Measurements from ENCODE around the gene TMEM123.

Gene TMEM123

DNA sequence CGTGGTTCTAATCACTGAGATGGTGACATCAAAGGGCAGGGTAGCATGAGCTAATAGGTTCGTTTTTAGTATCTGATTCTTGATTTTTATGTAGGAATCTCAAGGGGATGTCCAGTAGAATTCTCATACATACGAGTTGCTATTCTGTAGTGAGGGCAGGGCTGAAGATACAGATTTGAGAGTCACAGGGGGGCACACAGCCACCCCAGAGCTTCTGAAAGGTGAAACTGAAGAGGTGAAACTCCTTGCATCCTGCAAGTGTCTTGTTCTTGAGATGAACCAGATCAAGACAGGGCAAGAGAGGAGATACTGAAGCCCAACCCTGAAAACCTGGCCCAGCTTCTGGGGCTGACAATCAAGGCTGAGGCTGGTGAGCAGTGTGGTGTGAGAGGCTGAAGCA lies 35.6 kb upstream of the TMEM123 start:
- no peaks in the 10 kb centered on the region for H3K9me3 ChIP-seq (ENCODE audit: control insufficient read depth in 2 of 2, low read length in 2 of 2)
- no peak overlapping the region for H3K9ac ChIP-seq (ENCODE audit: low read length in 2 of 2)

DNA sequence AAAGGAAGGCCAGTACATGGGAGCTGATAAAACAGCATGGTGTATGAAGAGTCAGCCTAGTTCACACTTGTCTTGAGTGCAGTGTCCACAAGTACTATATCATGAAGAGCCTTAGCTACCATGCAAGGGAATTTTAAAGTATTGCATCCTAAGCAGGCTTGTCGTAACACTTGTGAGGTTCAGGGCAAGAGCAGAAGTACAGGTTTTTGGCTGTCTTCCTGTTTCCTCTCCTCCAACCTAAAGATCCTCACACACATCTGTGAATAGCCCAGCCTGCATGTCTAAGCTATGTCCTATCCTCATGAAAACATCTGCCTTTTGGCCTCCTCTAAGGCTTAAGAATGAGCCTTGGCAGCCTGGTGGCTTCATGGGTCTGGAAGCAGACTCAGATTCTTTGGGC lies 34.6 kb upstream of the TMEM123 start:
- H3K9ac ChIP-seq (ENCODE audit: low read length in 2 of 2) = no peak overlapping the region
- no peaks in the 10 kb centered on the region for H3K4me1 ChIP-seq (ENCODE audit: control insufficient read depth, insufficient read depth, low read length)
- no peaks in the 10 kb centered on the region for H3K36me3 ChIP-seq (ENCODE audit: control insufficient read depth in 2 of 2, insufficient read depth in 2 of 2, low read length in 2 of 2)
- H3K9me3 ChIP-seq (ENCODE audit: control insufficient read depth in 2 of 2, low read length in 2 of 2) = no peaks in the 10 kb centered on the region
- H3K27me3 ChIP-seq (ENCODE audit: control insufficient read depth in 1 of 2, insufficient read depth in 2 of 2, low read length in 2 of 2) = no peaks in the 10 kb centered on the region
- H3K4me3 ChIP-seq (ENCODE audit: low read length in 2 of 2) = no peak overlapping the region
- H3K27ac ChIP-seq (ENCODE audit: low read length) = no peak overlapping the region

More for the DNA sequence above, 35.6 kb upstream of the TMEM123 start:
- Histone ChIP-seq H3K4me1 (ENCODE audit: control insufficient read depth, insufficient read depth, low read length) (no peaks in the 10 kb centered on the region), H3K27ac (ENCODE audit: low read length) (no peak overlapping the region), H3K36me3 (ENCODE audit: control insufficient read depth in 2 of 2, insufficient read depth in 2 of 2, low read length in 2 of 2) (no peaks in the 10 kb centered on the region), H3K27me3 (ENCODE audit: control insufficient read depth in 1 of 2, insufficient read depth in 2 of 2, low read length in 2 of 2) (no peaks in the 10 kb centered on the region), H3K4me3 (ENCODE audit: low read length in 2 of 2) (no peak overlapping the region)

GRCh38 chr11:102486584-102486983 lies 34.0 kb upstream of the TMEM123 start:
- no peaks in the 10 kb centered on the region for H3K27me3 ChIP-seq (ENCODE audit: control insufficient read depth in 1 of 2, insufficient read depth in 2 of 2, low read length in 2 of 2)
- no peaks in the 10 kb centered on the region for H3K9me3 ChIP-seq (ENCODE audit: control insufficient read depth in 2 of 2, low read length in 2 of 2)
- H3K4me3 ChIP-seq (ENCODE audit: low read length in 2 of 2) = no peak overlapping the region
- H3K9ac ChIP-seq (ENCODE audit: low read length in 2 of 2) = no peak overlapping the region
- H3K36me3 ChIP-seq (ENCODE audit: control insufficient read depth in 2 of 2, insufficient read depth in 2 of 2, low read length in 2 of 2) = no peaks in the 10 kb centered on the region
- H3K27ac ChIP-seq (ENCODE audit: low read length) = no peak overlapping the region
- no peaks in the 10 kb centered on the region for H3K4me1 ChIP-seq (ENCODE audit: control insufficient read depth, insufficient read depth, low read length)

DNA sequence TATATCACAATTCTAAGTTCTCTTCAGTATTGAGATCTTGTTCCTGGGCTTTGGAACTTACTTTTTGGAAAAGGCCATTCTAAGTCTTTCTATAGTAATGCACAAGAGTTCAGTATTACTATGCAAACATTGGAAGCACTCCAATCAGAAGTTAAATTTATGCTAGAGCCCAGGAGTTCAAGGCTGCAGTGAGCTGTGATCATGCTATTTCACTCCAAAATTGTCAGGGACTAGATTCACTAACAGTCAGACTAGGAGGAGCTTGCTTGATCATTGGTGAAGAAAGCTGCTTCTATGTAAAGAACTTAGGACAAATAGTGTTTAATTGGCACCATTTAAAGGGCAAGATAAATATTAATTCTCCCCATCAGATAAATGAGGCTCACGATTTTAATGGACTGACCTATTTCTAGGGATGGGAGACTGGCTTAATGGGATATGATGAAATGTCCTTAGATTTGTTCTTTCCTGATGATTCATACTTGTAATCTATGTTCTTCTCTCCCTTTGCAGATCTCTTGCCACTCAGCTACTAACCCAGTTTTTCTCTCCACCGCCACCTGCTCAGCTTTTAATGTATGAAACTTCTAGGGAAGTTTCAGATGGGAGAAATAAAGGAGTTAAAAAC lies 32.6 kb upstream of the TMEM123 start:
- no peaks in the 10 kb centered on the region for H3K27me3 ChIP-seq (ENCODE audit: control insufficient read depth in 1 of 2, insufficient read depth in 2 of 2, low read length in 2 of 2)
- H3K9ac ChIP-seq (ENCODE audit: low read length in 2 of 2) = no peak overlapping the region
- no peaks in the 10 kb centered on the region for H3K4me1 ChIP-seq (ENCODE audit: control insufficient read depth, insufficient read depth, low read length)
- H3K27ac ChIP-seq (ENCODE audit: low read length) = no peak overlapping the region
- no peaks in the 10 kb centered on the region for H3K36me3 ChIP-seq (ENCODE audit: control insufficient read depth in 2 of 2, insufficient read depth in 2 of 2, low read length in 2 of 2)
- H3K9me3 ChIP-seq (ENCODE audit: control insufficient read depth in 2 of 2, low read length in 2 of 2) = no peaks in the 10 kb centered on the region
- no peak overlapping the region for H3K4me3 ChIP-seq (ENCODE audit: low read length in 2 of 2)

DNA sequence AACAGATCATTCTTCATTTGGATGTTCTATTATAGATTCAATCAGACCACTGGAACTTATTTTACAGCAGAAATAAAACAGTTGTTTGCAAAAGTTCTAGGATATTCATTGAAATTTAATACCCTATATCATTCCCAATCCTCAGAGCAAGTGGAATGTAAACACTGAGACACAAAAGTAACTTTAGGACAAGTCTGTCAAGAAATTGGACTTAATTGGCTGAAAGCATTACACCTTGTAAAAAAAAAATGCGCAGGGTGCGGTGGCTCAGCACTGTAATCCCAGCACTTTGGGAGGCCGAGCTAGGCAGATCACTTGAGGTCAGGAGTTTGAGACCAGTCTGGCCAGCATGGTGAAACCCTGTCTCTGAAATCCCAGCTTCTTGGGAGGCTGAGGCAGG lies 29.9 kb upstream of the TMEM123 start:
- Histone ChIP-seq H3K9ac (ENCODE audit: low read length in 2 of 2) (no peak overlapping the region), H3K27me3 (ENCODE audit: control insufficient read depth in 1 of 2, insufficient read depth in 2 of 2, low read length in 2 of 2) (no peaks in the 10 kb centered on the region), H3K9me3 (ENCODE audit: control insufficient read depth in 2 of 2, low read length in 2 of 2) (no peaks in the 10 kb centered on the region), H3K27ac (ENCODE audit: low read length) (no peak overlapping the region), H3K4me3 (ENCODE audit: low read length in 2 of 2) (no peak overlapping the region), H3K4me1 (ENCODE audit: control insufficient read depth, insufficient read depth, low read length) (no peaks in the 10 kb centered on the region), H3K36me3 (ENCODE audit: control insufficient read depth in 2 of 2, insufficient read depth in 2 of 2, low read length in 2 of 2) (no peaks in the 10 kb centered on the region)

- Histone ChIP-seq H3K4me3 (ENCODE audit: low read length in 2 of 2) (no peak overlapping the region), H3K4me1 (ENCODE audit: control insufficient read depth, insufficient read depth, low read length) (no peaks in the 10 kb centered on the region), H3K36me3 (ENCODE audit: control insufficient read depth in 2 of 2, insufficient read depth in 2 of 2, low read length in 2 of 2) (no peaks in the 10 kb centered on the region), H3K9ac (ENCODE audit: low read length in 2 of 2) (no peak overlapping the region), H3K27me3 (ENCODE audit: control insufficient read depth in 1 of 2, insufficient read depth in 2 of 2, low read length in 2 of 2) (no peaks in the 10 kb centered on the region), H3K9me3 (ENCODE audit: control insufficient read depth in 2 of 2, low read length in 2 of 2) (no peaks in the 10 kb centered on the region), H3K27ac (ENCODE audit: low read length) (no peak overlapping the region)
These were observed 27.2 kb upstream of the TMEM123 start for GRCh38 chr11:102479733-102480132.

DNA sequence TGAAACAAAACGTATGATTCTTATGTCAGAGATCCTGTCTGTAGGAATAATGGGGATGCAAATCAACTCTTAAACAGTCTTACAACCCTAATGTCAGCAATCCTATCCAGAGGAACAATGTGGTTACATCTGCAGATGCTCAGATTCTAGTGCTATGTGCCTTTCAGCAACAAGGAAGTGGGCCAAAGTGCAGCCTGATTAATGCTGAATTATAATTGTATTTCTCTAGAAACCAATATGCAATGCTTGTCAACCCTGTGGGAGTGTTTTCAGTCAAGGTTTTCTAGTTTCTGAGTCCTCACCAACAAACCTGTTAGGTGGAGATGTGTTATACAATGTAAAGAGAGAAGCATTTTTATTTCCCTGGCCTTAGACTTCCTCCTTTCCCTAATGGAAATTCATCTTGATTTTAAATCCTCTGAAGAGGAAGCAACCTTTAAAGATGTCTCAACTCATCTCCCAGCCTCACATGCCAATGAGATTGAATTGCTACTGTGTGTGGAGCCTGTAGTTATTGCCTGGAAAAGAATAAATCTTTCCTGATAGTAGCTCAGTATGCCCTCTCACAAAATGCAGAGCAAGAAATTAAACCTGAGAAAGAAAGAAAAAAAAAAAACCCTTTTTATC lies 26.2 kb upstream of the TMEM123 start:
- Histone ChIP-seq H3K36me3 (ENCODE audit: control insufficient read depth in 2 of 2, insufficient read depth in 2 of 2, low read length in 2 of 2) (no peaks in the 10 kb centered on the region), H3K27ac (ENCODE audit: low read length) (no peak overlapping the region), H3K4me3 (ENCODE audit: low read length in 2 of 2) (no peak overlapping the region), H3K9ac (ENCODE audit: low read length in 2 of 2) (no peak overlapping the region), H3K27me3 (ENCODE audit: control insufficient read depth in 1 of 2, insufficient read depth in 2 of 2, low read length in 2 of 2) (no peaks in the 10 kb centered on the region), H3K4me1 (ENCODE audit: control insufficient read depth, insufficient read depth, low read length) (peaks cover under 1% of the 10 kb centered on the region), H3K9me3 (ENCODE audit: control insufficient read depth in 2 of 2, low read length in 2 of 2) (no peaks in the 10 kb centered on the region)

DNA sequence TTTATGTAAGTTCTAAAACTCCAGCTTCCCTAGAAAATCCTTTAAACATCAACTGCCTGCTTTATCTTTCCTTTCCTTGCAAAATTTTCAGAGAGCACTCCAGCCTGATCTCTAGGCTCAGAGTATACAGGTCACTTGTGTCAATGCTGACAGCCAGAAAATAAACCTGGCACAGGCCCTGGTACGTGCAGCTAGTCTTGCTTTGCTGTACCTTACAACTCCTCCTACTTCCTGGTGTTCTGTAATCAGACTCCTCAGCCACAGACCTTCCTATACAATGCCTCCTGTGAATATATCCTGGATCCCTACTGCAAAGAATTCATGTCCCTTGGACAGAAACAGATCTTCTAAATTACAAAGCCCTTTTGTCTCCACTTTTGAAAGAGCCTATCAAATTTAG lies 24.2 kb upstream of the TMEM123 start:
- no peaks in the 10 kb centered on the region for H3K9me3 ChIP-seq (ENCODE audit: control insufficient read depth in 2 of 2, low read length in 2 of 2)
- H3K9ac ChIP-seq (ENCODE audit: low read length in 2 of 2) = no peak overlapping the region
- no peaks in the 10 kb centered on the region for H3K27me3 ChIP-seq (ENCODE audit: control insufficient read depth in 1 of 2, insufficient read depth in 2 of 2, low read length in 2 of 2)
- no peak overlapping the region for H3K4me3 ChIP-seq (ENCODE audit: low read length in 2 of 2)
- peaks cover 3% of the 10 kb centered on the region for H3K4me1 ChIP-seq (ENCODE audit: control insufficient read depth, insufficient read depth, low read length)
- H3K27ac ChIP-seq (ENCODE audit: low read length) = no peak overlapping the region
- no peaks in the 10 kb centered on the region for H3K36me3 ChIP-seq (ENCODE audit: control insufficient read depth in 2 of 2, insufficient read depth in 2 of 2, low read length in 2 of 2)

- H3K9me3 ChIP-seq (ENCODE audit: control insufficient read depth in 2 of 2, low read length in 2 of 2) = no peaks in the 10 kb centered on the region
- H3K27ac ChIP-seq (ENCODE audit: low read length) = no peak overlapping the region
- H3K4me3 ChIP-seq (ENCODE audit: low read length in 2 of 2) = no peak overlapping the region
- H3K4me1 ChIP-seq (ENCODE audit: control insufficient read depth, insufficient read depth, low read length) = peaks cover 3% of the 10 kb centered on the region
- no peaks in the 10 kb centered on the region for H3K36me3 ChIP-seq (ENCODE audit: control insufficient read depth in 2 of 2, insufficient read depth in 2 of 2, low read length in 2 of 2)
- no peaks in the 10 kb centered on the region for H3K27me3 ChIP-seq (ENCODE audit: control insufficient read depth in 1 of 2, insufficient read depth in 2 of 2, low read length in 2 of 2)
- H3K9ac ChIP-seq (ENCODE audit: low read length in 2 of 2) = no peak overlapping the region
These were observed 23.5 kb upstream of the TMEM123 start for GRCh38 chr11:102476069-102476468.

DNA sequence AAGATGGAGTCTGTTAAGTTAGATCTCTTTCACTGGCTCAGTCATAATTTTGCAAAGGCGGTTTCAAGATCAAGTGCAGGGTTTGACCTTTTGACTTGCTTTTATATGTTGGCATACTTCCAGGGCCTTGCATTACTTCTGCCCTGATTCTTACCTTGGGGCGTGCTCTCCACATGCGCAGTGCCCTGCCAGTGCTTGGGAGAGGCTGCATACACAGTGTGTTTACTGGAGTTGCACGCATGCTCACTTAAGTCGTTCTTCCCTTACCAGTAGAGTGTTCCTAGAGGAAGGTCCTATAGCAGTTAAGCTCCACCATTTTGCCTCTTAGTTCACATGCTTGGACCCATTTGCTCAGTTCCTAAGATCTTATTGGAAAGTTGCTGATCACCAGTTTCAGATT lies 21.0 kb upstream of the TMEM123 start:
- Histone ChIP-seq H3K9ac (ENCODE audit: low read length in 2 of 2) (no peak overlapping the region), H3K9me3 (ENCODE audit: control insufficient read depth in 2 of 2, low read length in 2 of 2) (no peaks in the 10 kb centered on the region), H3K36me3 (ENCODE audit: control insufficient read depth in 2 of 2, insufficient read depth in 2 of 2, low read length in 2 of 2) (no peaks in the 10 kb centered on the region), H3K27me3 (ENCODE audit: control insufficient read depth in 1 of 2, insufficient read depth in 2 of 2, low read length in 2 of 2) (no peaks in the 10 kb centered on the region), H3K4me1 (ENCODE audit: control insufficient read depth, insufficient read depth, low read length) (peaks cover 11% of the 10 kb centered on the region), H3K27ac (ENCODE audit: low read length) (no peak overlapping the region), H3K4me3 (ENCODE audit: low read length in 2 of 2) (no peak overlapping the region)

DNA sequence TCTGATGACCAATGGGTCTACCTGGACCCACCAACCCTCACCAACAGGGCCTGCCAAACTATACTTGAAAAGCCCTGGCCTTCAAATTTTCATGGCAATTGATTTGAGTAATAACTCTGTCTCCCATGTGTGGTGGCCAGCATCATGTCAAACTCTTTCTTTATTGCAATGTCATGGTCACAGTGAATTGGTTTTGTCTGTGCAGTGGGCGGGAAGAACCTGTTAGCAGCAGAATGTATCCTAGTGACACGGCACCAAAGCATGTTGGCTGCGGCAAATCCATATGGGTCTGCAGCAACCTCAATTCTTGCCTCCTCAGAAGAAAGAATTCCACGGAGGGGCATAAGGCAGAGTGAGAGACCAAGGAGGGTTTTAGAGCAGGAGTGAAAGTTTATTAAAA lies 19.6 kb upstream of the TMEM123 start:
- Histone ChIP-seq H3K4me3 (ENCODE audit: low read length in 2 of 2) (no peak overlapping the region), H3K36me3 (ENCODE audit: control insufficient read depth in 2 of 2, insufficient read depth in 2 of 2, low read length in 2 of 2) (no peaks in the 10 kb centered on the region), H3K9me3 (ENCODE audit: control insufficient read depth in 2 of 2, low read length in 2 of 2) (no peaks in the 10 kb centered on the region), H3K9ac (ENCODE audit: low read length in 2 of 2) (no peak overlapping the region), H3K27me3 (ENCODE audit: control insufficient read depth in 1 of 2, insufficient read depth in 2 of 2, low read length in 2 of 2) (no peaks in the 10 kb centered on the region), H3K4me1 (ENCODE audit: control insufficient read depth, insufficient read depth, low read length) (peaks cover 14% of the 10 kb centered on the region), H3K27ac (ENCODE audit: low read length) (no peak overlapping the region)

Measured in stomach smooth muscle (tissue), 2 donors.